BLaER1 treated with 17β-estradiol and CSF1 and Interleukin-3, amounts not matched to agents 10 nM and 100 nM (cell line): Measurements from ENCODE around the gene NTF4.
A peak's percentile ranks its signal among the peaks of the same experiment; 100 is the strongest.
"Not testable (repeated sequence)": the region's sequence is repeated elsewhere in the genome, so short reads cannot be mapped to it uniquely, and the experiment has no call there.

Experiments used
- H3K27ac ChIP-seq, 11 experiments: shearing (Covaris generic); formaldehyde crosslinking; 2 replicates each; pipeline ENCODE4 v1.8.1; 2022
- H3K27me3 ChIP-seq, 11 experiments: shearing (Covaris generic); formaldehyde crosslinking; 2 replicates each; pipeline ENCODE4 v1.8.1; 2022
- H3K36me3 ChIP-seq, 11 experiments: shearing (Covaris generic); formaldehyde crosslinking; 2 replicates each; pipeline ENCODE4 v1.8.1; 2022
- H3K4me1 ChIP-seq, 10 experiments: shearing (Covaris generic); formaldehyde crosslinking; 2 replicates each; pipeline ENCODE4 v1.8.1; 2022
- H3K4me2 ChIP-seq, 11 experiments: shearing (Covaris generic); formaldehyde crosslinking; 2 replicates each; pipeline ENCODE4 v1.8.1; 2022
- H3K4me3 ChIP-seq, 10 experiments: shearing (Covaris generic); formaldehyde crosslinking; 2 replicates each; pipeline ENCODE4 v1.8.1; 2022
- H3K9ac ChIP-seq, 11 experiments: shearing (Covaris generic); formaldehyde crosslinking; 2 replicates each; pipeline ENCODE4 v1.8.1; 2022
- H3K9me3 ChIP-seq, 11 experiments: shearing (Covaris generic); formaldehyde crosslinking; replicated peaks in 1 of 11; 2 replicates each; pipeline ENCODE4 v1.8.1; 2022
- H4K20me1 ChIP-seq, 11 experiments: shearing (Covaris generic); formaldehyde crosslinking; 2 replicates each; pipeline ENCODE4 v1.8.1; 2022
- Cebpa-rat ChIP-seq, 11 experiments: shearing (Covaris generic); IDR thresholded peaks; 2 replicates each; pipeline ENCODE4 v1.8.1; 2022

NTF4 gene

GRCh38 chr19:49067554-49067953, 2.9 kb upstream of the NTF4 start:
- H3K4me3 ChIP-seq = no peak overlapping the region
- no peak overlapping the region for H3K9ac ChIP-seq
- H3K4me1 ChIP-seq = peaks cover 0 to 4% (median 0%) of the 10 kb centered on the region in 10 experiments; a peak in 1 of 20 replicates
- H4K20me1 ChIP-seq = peaks cover 0 to 8% (median 0%) of the 10 kb centered on the region in 11 experiments; a peak in 4 of 22 replicates
- H3K9me3 ChIP-seq = peaks cover 0 to 10% (median 0%) of the 10 kb centered on the region in 11 experiments; a peak in 1 of 22 replicates
- H3K4me2 ChIP-seq = peak overlapping the region in 1 of 11 experiments; percentile 12; a peak in 1 of 22 replicates
- H3K36me3 ChIP-seq = no peaks in the 10 kb centered on the region
- TF ChIP-seq Cebpa-rat (IDR thresholded peaks at IDR 0.05) = no peak
- peaks cover 55 to 68% (median 64%) of the 10 kb centered on the region in 11 experiments for H3K27me3 ChIP-seq
- H3K27ac ChIP-seq = no peak overlapping the region

DNA sequence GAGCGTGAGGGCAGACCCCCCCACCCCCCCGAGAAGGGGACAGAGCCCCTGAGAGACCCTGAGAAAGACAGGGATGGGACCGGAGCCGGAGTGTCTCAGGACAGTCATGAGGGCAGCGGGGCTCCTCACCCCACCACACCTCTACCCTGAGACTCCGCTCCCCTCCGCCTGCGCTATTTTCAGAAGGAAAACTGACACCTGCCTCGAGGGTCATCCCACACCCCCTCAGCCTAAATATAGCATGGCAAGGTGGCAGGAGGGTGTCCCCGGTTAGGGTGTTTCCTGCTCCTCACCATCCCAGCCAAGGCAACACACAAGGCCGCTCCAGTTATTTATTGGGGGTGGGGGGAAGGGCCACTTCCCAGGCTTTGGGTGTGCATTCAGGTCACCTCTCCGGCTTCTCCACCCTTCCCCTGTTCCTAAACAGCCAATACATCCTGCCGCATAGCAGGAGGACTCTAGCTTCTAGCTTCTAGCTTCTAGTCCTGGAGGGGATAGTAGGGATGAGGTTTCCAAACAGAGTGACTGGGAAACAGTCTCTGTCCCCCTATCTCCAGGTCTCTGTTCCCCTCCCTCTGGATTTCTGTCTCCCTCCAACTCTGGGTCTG, 1.4 kb upstream of the NTF4 start:
- Histone ChIP-seq H3K27me3 (peaks cover 71 to 84% (median 79%) of the 10 kb centered on the region in 11 experiments), H3K27ac (no peak overlapping the region), H3K9me3 (peaks cover 0 to 10% (median 0%) of the 10 kb centered on the region in 11 experiments; a peak in 1 of 22 replicates)

DNA sequence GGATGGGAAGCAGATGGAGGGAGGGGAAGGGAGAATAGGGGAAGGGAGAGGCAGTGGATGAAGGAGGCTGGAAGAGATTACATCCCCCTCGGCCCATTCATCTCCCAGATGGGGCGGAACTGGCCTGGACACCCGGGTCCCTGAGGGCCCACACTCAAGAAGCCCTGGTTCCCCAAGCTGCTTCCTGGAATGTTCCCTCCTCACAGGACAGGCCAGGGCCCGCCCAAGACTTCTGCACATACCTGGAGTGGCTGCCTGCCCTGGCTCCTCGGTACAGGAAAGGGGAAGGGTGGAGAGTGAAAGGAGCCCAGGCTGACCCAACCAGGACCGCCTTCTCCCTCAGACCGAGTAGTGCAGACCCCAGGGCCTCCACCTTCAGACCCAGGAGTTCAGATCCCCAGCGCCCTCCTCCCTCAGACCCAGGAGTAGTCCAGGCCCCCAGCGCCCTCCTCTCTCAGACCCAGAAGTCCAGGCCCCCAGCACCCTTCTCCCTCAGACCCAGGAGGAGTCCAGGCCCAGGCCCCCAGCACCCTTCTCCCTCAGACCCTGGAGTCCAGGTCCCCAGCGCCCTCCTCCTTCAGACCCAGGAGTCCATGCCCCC, 489 bp downstream of the NTF4 start:
- no peak for TF ChIP-seq Cebpa-rat (IDR thresholded peaks at IDR 0.05)
- no peak overlapping the region for H3K27ac ChIP-seq
- H3K4me3 ChIP-seq = peak overlapping the region in 1 of 10 experiments; percentile 38; a peak in 1 of 20 replicates
- H3K9ac ChIP-seq = no peak overlapping the region
- peaks cover 0 to 17% (median 0%) of the 10 kb centered on the region in 11 experiments; a peak in 6 of 22 replicates for H4K20me1 ChIP-seq
- H3K36me3 ChIP-seq = no peaks in the 10 kb centered on the region
- peak overlapping the region in 8 of 11 experiments; percentile 11 to 52 (median 32); a peak in 8 of 22 replicates for H3K4me2 ChIP-seq
- H3K9me3 ChIP-seq = no peaks in the 10 kb centered on the region
- H3K27me3 ChIP-seq = peaks cover 90 to 100% (median 98%) of the 10 kb centered on the region in 11 experiments
- H3K4me1 ChIP-seq = peaks cover 0 to 8% (median 2%) of the 10 kb centered on the region in 10 experiments; a peak in 10 of 20 replicates

More for the DNA sequence above, 1.4 kb upstream of the NTF4 start:
- TF ChIP-seq Cebpa-rat (IDR thresholded peaks at IDR 0.05) = no peak
- Histone ChIP-seq H3K4me3 (no peak overlapping the region), H3K4me2 (no peak overlapping the region), H4K20me1 (peaks cover 0 to 8% (median 0%) of the 10 kb centered on the region in 11 experiments; a peak in 4 of 22 replicates), H3K36me3 (no peaks in the 10 kb centered on the region), H3K9ac (no peak overlapping the region), H3K4me1 (peaks cover 0 to 4% (median 0%) of the 10 kb centered on the region in 10 experiments; a peak in 2 of 20 replicates)

DNA sequence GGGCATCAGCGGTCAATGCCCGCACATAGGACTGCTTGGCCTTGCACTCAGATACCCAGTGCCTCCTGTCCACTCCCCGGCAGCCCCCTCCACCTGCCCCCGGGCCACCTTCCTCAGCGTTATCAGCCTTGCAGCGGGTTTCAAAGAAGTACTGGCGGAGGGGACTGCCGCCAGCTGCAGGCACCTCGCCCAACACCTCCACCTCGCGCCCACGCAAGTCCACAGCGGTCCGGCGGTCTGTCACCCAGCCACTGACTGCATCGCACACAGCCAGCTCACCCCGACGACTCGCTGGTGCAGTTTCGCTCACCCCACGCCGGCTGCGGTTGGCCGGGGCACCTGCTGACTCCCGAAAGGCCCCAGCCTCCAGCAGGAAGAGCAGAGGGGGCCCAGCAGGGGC, 3.2 kb downstream of the NTF4 start:
- H3K27ac ChIP-seq = no peak overlapping the region
- H4K20me1 ChIP-seq = peaks cover 0 to 34% (median 0%) of the 10 kb centered on the region in 11 experiments; a peak in 7 of 22 replicates
- H3K4me1 ChIP-seq = peaks cover 14 to 30% (median 21%) of the 10 kb centered on the region in 10 experiments
- no peak for TF ChIP-seq Cebpa-rat (IDR thresholded peaks at IDR 0.05)
- H3K4me3 ChIP-seq = no peak overlapping the region
- H3K27me3 ChIP-seq = peaks cover 100% of the 10 kb centered on the region in 11 experiments
- no peaks in the 10 kb centered on the region for H3K36me3 ChIP-seq
- no peaks in the 10 kb centered on the region for H3K9me3 ChIP-seq
- no peak overlapping the region for H3K9ac ChIP-seq
- peak overlapping the region in 1 of 11 experiments; percentile 35; a peak in 1 of 22 replicates for H3K4me2 ChIP-seq

DNA sequence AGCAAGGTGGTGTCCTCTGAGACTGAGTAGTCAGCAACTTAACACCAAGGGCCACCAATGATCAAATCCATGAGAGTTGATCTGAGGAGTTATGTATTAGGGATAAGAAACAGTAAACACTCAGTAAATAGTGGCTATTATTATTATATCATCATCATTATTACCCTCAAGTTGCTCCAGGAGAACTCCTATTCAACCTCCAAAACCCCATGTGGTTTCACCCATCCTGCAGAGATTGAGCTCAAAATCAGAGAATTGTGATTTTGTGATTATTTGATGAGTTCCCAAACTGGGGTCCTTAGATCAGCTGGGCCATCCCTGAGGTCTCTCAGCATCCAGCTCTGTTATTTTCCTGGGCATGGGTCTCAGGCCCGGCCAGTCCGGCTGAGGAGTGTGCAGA, 3.6 kb downstream of the NTF4 start:
- Histone ChIP-seq H3K4me2 (no peak overlapping the region), H3K4me1 (peaks cover 19 to 35% (median 26%) of the 10 kb centered on the region in 10 experiments), H3K9me3 (no peaks in the 10 kb centered on the region), H3K36me3 (no peaks in the 10 kb centered on the region), H3K27me3 (peaks cover 100% of the 10 kb centered on the region in 11 experiments), H3K9ac (no peak overlapping the region), H3K4me3 (no peak overlapping the region), H4K20me1 (peaks cover 0 to 34% (median 0%) of the 10 kb centered on the region in 11 experiments; a peak in 7 of 22 replicates), H3K27ac (no peak overlapping the region)
- TF ChIP-seq Cebpa-rat (IDR thresholded peaks at IDR 0.05) = no peak

DNA sequence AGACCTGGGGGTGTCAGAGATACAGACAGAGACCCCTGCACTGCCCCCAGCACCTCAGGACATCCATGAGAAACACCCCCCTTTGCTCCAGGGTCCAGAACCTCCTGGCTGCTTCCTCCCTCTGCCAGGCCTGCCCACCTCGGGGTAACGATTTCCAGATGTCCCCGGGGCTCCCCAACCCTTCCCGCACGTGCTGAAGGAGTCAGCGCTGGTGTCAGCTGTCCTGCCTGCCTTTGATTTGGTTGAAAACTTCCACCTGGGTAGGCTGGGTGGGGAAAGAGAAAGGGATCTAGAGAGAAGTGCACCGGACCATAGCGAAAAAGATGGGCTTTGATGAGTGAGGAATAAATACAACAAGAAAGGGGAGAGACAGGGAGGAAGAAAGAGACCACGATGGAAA, 5.6 kb downstream of the NTF4 start:
- no peak overlapping the region for H3K4me3 ChIP-seq
- H3K27ac ChIP-seq = no peak overlapping the region
- no peaks in the 10 kb centered on the region for H3K9me3 ChIP-seq
- H4K20me1 ChIP-seq = peaks cover 0 to 32% (median 0%) of the 10 kb centered on the region in 11 experiments; a peak in 7 of 22 replicates
- no peaks in the 10 kb centered on the region for H3K36me3 ChIP-seq
- peaks cover 89 to 94% (median 92%) of the 10 kb centered on the region in 11 experiments for H3K27me3 ChIP-seq
- no peak overlapping the region for H3K9ac ChIP-seq
- TF ChIP-seq Cebpa-rat (IDR thresholded peaks at IDR 0.05) = no peak
- H3K4me2 ChIP-seq = peak overlapping the region in 8 of 11 experiments; percentile 3 to 61 (median 34); a peak in 12 of 22 replicates
- peaks cover 19 to 33% (median 27%) of the 10 kb centered on the region in 10 experiments for H3K4me1 ChIP-seq

DNA sequence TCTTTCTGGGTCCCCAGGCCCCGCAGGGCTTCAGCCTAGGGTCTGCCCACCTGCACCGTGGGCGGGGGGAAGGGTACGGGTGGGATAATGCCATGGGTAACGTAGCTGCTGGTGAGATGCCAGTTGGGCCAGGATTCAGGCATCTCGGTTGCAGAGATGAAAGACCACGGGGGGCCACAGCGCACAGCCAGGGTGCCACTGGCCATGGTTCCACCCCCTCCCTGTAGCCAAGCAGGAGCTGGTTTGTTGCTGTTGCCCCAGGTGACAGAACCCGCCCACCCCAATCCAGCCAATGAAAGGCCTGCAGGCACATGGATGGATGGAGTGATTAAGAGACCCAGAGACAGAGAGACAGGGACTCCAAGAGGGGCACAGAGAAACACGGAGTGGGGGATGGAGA, 6.1 kb downstream of the NTF4 start:
- no peak for TF ChIP-seq Cebpa-rat (IDR thresholded peaks at IDR 0.05)
- Histone ChIP-seq H3K27me3 (peaks cover 84 to 89% (median 88%) of the 10 kb centered on the region in 11 experiments), H3K4me1 (peaks cover 19 to 33% (median 27%) of the 10 kb centered on the region in 10 experiments)

DNA sequence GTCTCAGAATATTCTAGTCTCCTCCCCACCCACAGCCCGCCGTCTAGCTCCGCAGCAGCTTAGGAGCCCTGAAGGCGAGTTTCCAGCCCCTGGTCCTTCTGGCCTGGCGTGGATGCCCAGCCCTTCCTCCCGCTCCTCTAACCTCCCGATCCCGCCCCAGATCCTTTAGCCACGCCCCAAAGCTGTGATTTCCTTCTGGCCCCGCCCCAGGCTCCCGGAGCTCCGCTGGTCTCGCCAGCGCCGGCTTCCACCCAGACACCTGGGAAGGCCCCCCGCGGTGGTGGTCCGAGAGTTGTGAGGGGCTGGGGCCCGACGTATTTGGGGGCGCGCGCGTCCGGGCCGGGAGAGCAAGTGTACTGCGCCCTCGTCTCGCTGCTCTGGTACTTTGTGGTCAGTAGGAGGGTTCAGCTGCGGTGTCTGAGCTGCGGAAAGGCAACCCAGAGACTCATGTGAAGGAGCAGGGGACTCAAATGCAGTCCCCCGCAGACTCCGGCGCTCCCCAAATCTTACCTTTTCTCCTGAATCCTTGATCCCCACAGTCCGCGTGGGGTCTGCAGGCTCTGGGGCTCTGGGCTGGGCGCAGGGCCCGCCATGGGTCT, 6.9 kb downstream of the NTF4 start, which contains the start of gene CGB7:
Gene CGB7, minus strand, starts transcription at position 114 of the 599 bp plus-strand sequence. CDS start 2,374 bp downstream, outside the sequence.
- peaks cover 0 to 32% (median 0%) of the 10 kb centered on the region in 11 experiments; a peak in 6 of 22 replicates for H4K20me1 ChIP-seq
- H3K27me3 ChIP-seq = peaks cover 76 to 81% (median 79%) of the 10 kb centered on the region in 11 experiments
- H3K4me1 ChIP-seq = peaks cover 19 to 33% (median 27%) of the 10 kb centered on the region in 10 experiments
- H3K9ac ChIP-seq = peak within 1 kb of the TSS in 2 of 11 experiments; percentile 44 to 57; a peak in 5 of 22 replicates
- H3K36me3 ChIP-seq = no peaks in the 10 kb centered on the region
- H3K27ac ChIP-seq = no peak within 1 kb of the TSS
- peak within 1 kb of the TSS; percentile 63 to 88 (median 82) for H3K4me2 ChIP-seq
- no peaks in the 10 kb centered on the region for H3K9me3 ChIP-seq
- H3K4me3 ChIP-seq = peak within 1 kb of the TSS; percentile 33 to 63 (median 50); a peak in 17 of 20 replicates
- no peak for TF ChIP-seq Cebpa-rat (IDR thresholded peaks at IDR 0.05)

More for the DNA sequence above, 6.1 kb downstream of the NTF4 start:
- no peak overlapping the region for H3K27ac ChIP-seq
- H3K9me3 ChIP-seq = no peaks in the 10 kb centered on the region
- no peak overlapping the region for H3K4me3 ChIP-seq
- no peaks in the 10 kb centered on the region for H3K36me3 ChIP-seq
- H3K4me2 ChIP-seq = peak overlapping the region in 8 of 11 experiments; percentile 3 to 61 (median 34); a peak in 11 of 22 replicates
- peaks cover 0 to 32% (median 0%) of the 10 kb centered on the region in 11 experiments; a peak in 6 of 22 replicates for H4K20me1 ChIP-seq
- H3K9ac ChIP-seq = no peak overlapping the region

- peaks cover 19 to 33% (median 27%) of the 10 kb centered on the region in 10 experiments for H3K4me1 ChIP-seq
- H3K9ac ChIP-seq = peak overlapping the region in 1 of 11 experiments; percentile 44; a peak in 1 of 22 replicates
- H3K27me3 ChIP-seq = peaks cover 69 to 74% (median 72%) of the 10 kb centered on the region in 11 experiments
- H3K9me3 ChIP-seq, H3K36me3 ChIP-seq, H3K27ac ChIP-seq: not testable (repeated sequence)
- H4K20me1 ChIP-seq = peaks cover 0 to 32% (median 0%) of the 10 kb centered on the region in 11 experiments; a peak in 6 of 22 replicates
- H3K4me2 ChIP-seq = peak overlapping the region; percentile 63 to 88 (median 82)
- peak overlapping the region in 9 of 10 experiments; percentile 33 to 63 (median 51); a peak in 16 of 20 replicates for H3K4me3 ChIP-seq
These were observed 7.6 kb downstream of the NTF4 start for GRCh38 chr19:49056902-49057596.
